Stromal cell of bone marrow (primary cell): ENCODE measurements around the gene SNRNP40.

Experiments used
- DNase-seq: peaks from one replicate; pipeline ENCODE4 v3.0.0-alpha.2; 2012; ENCODE audit warnings: low read depth

Gene SNRNP40

DNA sequence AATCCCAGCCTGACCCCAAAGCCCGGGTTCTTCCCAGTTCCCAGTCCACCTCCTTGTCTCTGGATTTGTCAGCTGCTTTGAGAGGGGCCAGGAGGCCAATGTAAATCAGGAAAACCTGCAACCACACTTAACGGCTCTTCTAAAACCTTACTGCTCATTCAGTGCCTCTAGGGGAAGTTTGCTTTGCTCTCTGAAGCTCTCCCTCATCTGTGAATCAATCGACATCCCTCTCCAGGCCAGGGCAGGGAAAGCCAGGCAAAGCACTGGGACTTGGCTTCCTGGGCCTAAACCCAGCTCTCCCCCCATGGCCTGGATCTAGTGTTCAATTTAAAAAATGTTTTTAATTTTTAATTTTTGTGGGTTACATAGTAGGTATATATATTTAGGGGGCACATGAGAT is 66.2 kb downstream of the SNRNP40 start:
- DNase-seq = no peak

DNA sequence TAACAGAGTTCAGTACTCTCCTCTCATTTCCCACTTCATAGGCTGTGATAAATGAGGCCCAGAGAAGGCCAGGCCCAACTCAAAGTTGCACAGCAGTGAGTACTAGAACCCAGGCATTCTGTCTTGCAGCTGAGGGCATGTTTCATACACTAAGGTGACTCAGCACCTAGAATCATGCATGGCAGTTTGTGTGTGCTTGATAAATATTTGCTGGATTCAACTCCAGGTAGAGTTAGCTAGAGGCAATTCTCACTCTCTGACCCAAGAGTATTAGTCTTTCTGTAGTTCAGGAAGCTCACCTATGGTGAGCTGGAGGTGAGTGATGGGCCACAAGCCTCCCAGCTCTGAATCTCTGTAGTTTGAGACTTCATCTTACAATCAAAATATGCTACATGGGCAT is 67.6 kb downstream of the SNRNP40 start:
- no peak for DNase-seq

DNA sequence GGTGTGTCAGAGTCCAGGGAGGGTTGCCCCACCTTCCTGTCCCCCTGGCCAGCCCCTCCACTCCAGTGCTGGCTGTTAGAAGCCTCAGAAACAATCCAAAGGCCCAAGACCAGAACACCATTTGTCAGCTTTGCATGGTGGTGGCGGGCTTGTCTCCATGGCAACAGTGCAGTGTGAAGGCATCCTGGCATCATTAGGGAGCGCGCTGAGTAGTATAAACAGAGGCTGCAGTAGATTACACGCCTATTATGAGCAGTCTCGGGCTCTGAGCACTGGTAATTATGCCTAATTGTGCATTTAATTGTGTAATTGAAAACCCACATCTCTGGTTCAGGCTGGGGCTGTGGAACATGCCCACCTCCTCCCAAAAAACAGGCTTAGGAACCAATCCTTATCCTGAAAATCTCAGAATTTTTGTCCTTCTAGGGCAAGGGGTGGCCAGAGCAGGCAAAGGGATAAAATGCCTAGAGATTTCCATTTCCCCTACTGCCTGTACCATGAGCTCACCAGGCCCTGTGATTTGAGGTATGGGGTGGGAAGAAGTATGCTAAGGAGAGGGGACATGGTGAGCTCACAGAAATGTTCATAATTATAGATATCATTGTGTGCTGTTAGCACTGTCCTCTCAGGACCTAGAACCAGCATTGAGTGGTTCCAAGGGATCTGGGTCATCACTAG is 68.6 kb downstream of the SNRNP40 start:
- no peak for DNase-seq

DNA sequence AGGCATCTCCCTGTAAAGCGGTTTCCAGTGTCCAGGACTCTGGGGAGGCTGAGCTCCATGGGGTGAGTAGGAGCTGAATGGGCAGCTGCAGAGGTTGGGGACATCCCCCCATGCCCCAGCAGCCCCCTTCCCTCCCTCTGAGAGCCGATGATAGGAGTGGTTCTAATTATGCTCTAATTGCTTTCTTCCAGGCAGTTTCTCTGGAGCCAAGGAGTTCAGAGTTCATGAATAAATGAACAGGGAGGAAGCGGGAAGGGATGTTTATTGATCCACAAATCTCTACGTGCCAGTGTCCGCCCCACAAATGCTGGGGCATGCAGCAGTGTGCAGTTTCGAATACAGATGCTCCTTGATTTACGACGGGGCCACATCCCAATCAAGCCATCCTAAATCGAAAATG is 72.5 kb downstream of the SNRNP40 start:
- no peak for DNase-seq

DNA sequence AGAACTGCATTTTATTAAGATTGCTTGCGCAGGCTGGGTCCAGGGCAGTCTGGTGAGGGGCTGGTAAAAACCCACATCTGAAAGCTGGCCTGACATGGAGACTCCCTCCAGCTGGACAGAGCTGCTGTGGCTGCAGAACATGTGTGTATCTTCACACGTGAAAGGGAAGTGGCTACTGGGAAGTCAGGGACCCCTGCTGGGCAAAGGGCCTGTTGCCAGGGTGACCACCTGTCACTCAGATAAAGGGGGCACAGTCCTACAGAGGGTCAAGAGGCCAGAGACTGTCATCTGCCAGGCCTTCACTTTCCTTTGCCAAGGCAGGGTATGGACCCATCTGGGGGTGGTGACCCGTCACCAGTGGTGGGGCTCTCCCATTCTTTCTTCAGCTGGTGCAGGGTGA is 74.4 kb downstream of the SNRNP40 start:
- DNase-seq = no peak

DNA sequence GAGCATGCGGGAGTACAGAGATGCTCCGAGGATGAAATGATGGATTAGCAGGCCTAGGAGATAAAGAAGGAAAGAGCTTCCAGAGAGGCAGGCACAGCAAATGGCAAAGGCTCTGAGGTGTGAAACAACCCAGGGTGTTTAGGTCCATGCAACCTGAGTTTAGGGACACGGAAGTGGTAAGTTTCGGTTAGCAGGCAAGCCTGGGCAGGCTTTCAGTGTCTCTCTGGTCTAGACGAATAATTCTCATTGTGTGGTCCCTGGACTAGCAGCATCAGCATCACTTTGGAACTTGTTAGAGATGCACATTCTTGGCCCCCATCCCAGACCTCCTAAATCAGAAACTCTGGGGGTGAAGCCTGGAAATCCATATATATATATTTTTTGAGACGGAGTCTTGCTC is 75.5 kb downstream of the SNRNP40 start:
- no peak for DNase-seq

DNA sequence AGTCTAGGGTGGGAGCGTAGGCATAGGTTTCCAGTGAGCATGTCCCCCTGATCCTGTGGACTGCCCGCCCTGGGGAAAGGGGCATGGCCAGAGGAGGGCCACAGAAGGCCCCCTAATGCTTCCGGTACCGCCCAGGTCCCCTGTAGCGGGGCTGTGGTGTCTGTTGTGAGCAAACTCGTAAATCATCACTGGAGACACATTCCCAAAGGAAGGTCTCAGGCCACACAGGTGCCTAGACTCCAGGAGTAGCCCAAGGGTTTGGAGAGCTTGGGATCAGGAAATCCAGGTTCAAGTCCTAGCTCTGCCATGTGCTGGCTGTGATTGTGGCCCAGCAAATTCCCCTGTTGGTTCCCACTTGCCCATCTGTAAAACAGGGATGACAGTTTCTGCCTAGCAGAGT is 77.1 kb downstream of the SNRNP40 start:
- no peak for DNase-seq

DNA sequence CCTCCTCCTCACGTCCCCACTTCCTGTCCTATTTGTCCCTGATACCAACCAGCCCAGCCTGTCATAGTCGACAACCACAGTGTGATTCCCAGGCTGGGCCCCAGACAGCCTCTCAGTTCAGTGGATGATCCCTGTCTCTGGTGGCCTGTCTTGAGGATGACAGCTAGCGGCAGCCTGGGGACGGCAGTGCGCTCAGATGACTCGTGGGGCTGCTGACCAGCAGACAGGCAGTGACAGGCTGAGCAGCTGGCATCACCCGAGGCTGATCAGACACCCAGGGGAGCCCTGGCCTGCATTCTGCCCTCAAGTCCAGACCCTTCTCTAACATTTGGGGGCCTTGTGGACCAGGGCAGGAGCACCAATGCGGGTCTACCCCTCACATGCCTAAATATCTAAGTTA is 77.9 kb downstream of the SNRNP40 start:
- no peak for DNase-seq

DNA sequence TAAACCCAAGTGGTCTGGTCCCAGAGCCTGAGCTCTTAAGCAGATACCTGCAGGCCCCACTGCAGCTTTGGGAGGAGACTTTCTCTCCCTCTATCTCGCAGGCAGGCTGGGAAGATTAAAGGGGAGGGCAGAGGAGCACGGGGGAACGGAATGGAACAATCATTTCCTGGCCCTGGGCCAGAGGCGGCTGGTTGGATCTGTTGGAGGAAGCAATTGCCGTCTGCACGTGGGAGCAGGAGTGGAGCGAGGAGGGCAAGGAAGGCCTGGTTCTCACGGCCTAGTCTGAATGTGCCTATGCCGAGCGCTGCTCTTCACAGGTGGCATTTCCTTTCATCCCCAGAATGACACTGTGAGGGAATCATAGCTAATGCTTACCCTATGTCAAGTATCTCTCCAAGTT is 80.6 kb downstream of the SNRNP40 start:
- DNase-seq = no peak

DNA sequence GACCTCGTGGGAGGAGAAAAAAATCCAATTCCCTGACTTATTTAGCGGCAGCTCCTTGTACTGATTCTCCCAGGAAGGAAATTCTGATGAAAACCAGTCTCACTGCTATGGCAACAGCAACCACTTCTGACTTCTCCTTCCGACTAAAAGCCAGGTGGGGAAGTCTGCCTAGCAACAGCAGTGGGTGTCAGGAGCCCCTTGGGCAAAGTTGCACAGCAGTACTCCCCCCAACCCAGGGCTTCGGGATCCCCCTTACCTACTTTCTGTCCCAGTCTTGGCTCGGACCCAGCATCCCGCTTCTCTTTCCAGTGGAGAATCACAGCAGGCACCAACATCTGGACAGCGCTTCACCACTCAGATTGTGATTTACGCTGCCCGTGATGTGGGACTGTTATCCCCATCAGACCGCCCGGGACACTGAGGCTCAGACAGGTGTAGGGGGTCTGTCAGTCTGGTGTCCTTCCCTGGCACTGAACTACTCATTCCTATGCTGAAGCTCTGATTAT is 81.5 kb downstream of the SNRNP40 start:
- no peak for DNase-seq

DNA sequence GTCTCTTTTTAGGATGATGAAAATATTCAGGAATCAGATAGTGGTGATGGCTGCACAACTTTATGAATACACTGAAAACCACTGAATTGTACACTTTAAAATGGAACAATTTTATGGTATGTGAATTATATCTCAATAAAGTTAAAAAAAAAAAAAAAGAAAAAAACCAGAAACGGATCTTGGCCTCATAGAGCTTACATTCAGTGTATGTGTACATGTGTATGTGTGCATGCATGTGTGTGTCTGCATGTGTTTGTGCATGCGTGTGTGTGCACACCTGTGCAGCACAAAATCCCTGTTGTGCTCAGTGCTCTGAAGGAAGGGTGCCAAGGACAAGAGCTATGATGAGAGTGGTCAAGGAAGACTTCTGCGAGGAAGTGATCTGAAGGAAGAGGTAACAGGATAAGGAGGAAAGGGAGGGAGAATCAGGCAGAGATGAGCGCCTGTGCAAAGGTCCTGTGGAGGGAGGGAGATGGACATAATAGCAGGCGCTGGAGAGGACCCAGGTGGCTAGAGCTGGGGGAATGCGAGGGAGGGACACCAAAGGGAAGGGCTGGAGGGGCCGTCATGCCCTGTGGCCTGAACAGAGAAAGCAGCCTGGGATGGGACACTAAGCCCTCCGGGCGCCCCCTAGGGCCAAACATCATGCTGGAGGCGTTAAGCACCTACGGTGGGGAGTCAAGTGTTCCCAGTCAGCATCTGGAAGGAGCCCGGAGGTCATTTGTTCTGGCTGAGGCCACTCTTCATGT is 82.1 kb downstream of the SNRNP40 start:
- no peak for DNase-seq
